GM11168 (cell line): Measurements from ENCODE around the gene EIF2S3.

Experiments used
- in situ Hi-C: fragments of 300-500 bp; cut with MboI; formaldehyde crosslinking; loops from one replicate; pipeline ENCODE4 v1.12.0; 2022; ENCODE audit warnings: low sequenced_read_pairs; ENCODE audit not compliant: unreplicated experiment

EIF2S3 gene

GRCh38 chrX:24054182-24055042 lies at the start of gene EIF2S3:
Gene EIF2S3, plus strand, starts transcription at chrX:24054956. Its CDS starts 13 bp downstream, at chrX:24054969.
- in situ Hi-C loops = no loop called here

GRCh38 chrX:24005028-24005427 lies 49.7 kb upstream of the EIF2S3 start:
- in situ Hi-C loops = loop anchor here (25.0 kb wide), 1 partner anchor 318 kb away; no protein-coding TSS in a partner anchor

GRCh38 chrX:24005867-24006266 lies 48.9 kb upstream of the EIF2S3 start:
- in situ Hi-C loops = loop anchor here (25.0 kb wide), 1 partner anchor 319 kb away; no protein-coding TSS in a partner anchor

GRCh38 chrX:24012266-24012665 lies 42.5 kb upstream of the EIF2S3 start:
- in situ Hi-C loops = loop anchor here (25.0 kb wide), 1 partner anchor 325 kb away; no protein-coding TSS in a partner anchor

- in situ Hi-C loops = loop anchor here (25.0 kb wide), 1 partner anchor 327 kb away; no protein-coding TSS in a partner anchor
Observed at GRCh38 chrX:24014388-24015018, 40.3 kb upstream of the EIF2S3 start.

- in situ Hi-C loops = loop anchor here (25.0 kb wide), 1 partner anchor 330 kb away; no protein-coding TSS in a partner anchor
Observed at GRCh38 chrX:24017674-24018073, 37.1 kb upstream of the EIF2S3 start.

- in situ Hi-C loops = loop anchor here (25.0 kb wide), 1 partner anchor 332 kb away; no protein-coding TSS in a partner anchor
Observed at GRCh38 chrX:24018809-24019208, 35.9 kb upstream of the EIF2S3 start.

GRCh38 chrX:24019448-24019847 lies 35.3 kb upstream of the EIF2S3 start:
- in situ Hi-C loops = loop anchor here (25.0 kb wide), 1 partner anchor 332 kb away; no protein-coding TSS in a partner anchor

- in situ Hi-C loops = loop anchor here (25.0 kb wide), 1 partner anchor 333 kb away; no protein-coding TSS in a partner anchor
Observed at GRCh38 chrX:24020306-24020876, 34.4 kb upstream of the EIF2S3 start.

- in situ Hi-C loops = loop anchor here (25.0 kb wide), 1 partner anchor 336 kb away; no protein-coding TSS in a partner anchor
Observed at GRCh38 chrX:24023544-24023943, 31.2 kb upstream of the EIF2S3 start.

GRCh38 chrX:24023972-24024669 lies 30.6 kb upstream of the EIF2S3 start:
- in situ Hi-C loops = loop anchor here (25.0 kb wide), 1 partner anchor 337 kb away; no protein-coding TSS in a partner anchor

GRCh38 chrX:24024819-24025740 lies 29.7 kb upstream of the EIF2S3 start:
- in situ Hi-C loops = loop anchor here (25.0 kb wide), 1 partner anchor 338 kb away; no protein-coding TSS in a partner anchor

- in situ Hi-C loops = no loop called here
Observed at GRCh38 chrX:24025741-24026403, 28.9 kb upstream of the EIF2S3 start.

GRCh38 chrX:24026432-24026831 lies 28.3 kb upstream of the EIF2S3 start:
- in situ Hi-C loops = no loop called here

- in situ Hi-C loops = no loop called here
Observed at GRCh38 chrX:24027086-24027485, 27.7 kb upstream of the EIF2S3 start, which contains the start of gene KLHL15. Gene KLHL15, minus strand, starts transcription at chrX:24027186. Its CDS starts 20,493 bp downstream, at chrX:24006693.

GRCh38 chrX:24027985-24028384 lies 26.8 kb upstream of the EIF2S3 start:
- in situ Hi-C loops = no loop called here

GRCh38 chrX:24030597-24030996 lies 24.2 kb upstream of the EIF2S3 start:
- in situ Hi-C loops = no loop called here

GRCh38 chrX:24034485-24034884 lies 20.3 kb upstream of the EIF2S3 start:
- in situ Hi-C loops = no loop called here
